ENCODE results near the gene CAMK2D.
"Not testable (repeated sequence)": the region's sequence is repeated elsewhere in the genome, so short reads cannot be mapped to it uniquely, and the experiment has no call there.

CAMK2D gene

GRCh38 chr4:113685157-113685556 is 76.4 kb downstream of the CAMK2D start:
- DNase-seq (ENCODE audit: low read depth in 1 of 2, low spot score in 1 of 2) = not testable (repeated sequence)

- no peak for DNase-seq (ENCODE audit: low read depth in 1 of 2, low spot score in 1 of 2)
Measured at GRCh38 chr4:113684534-113685091, 76.9 kb downstream of the CAMK2D start.

GRCh38 chr4:113682730-113683537 is 78.6 kb downstream of the CAMK2D start:
- DNase-seq (ENCODE audit: low read depth in 1 of 2, low spot score in 1 of 2) = peak; percentile 32 to 58

GRCh38 chr4:113678641-113679040 is 82.9 kb downstream of the CAMK2D start:
- DNase-seq (ENCODE audit: low read depth in 1 of 2, low spot score in 1 of 2) = no peak

GRCh38 chr4:113677325-113677724 is 84.2 kb downstream of the CAMK2D start:
- DNase-seq (ENCODE audit: low read depth in 1 of 2, low spot score in 1 of 2) = no peak

GRCh38 chr4:113675731-113676697 is 85.5 kb downstream of the CAMK2D start:
- DNase-seq (ENCODE audit: low read depth in 1 of 2, low spot score in 1 of 2) = no peak

- no peak for DNase-seq (ENCODE audit: low read depth in 1 of 2, low spot score in 1 of 2)
Measured at GRCh38 chr4:113674733-113675132, 86.8 kb downstream of the CAMK2D start.

GRCh38 chr4:113674251-113674650 is 87.3 kb downstream of the CAMK2D start:
- no peak for DNase-seq (ENCODE audit: low read depth in 1 of 2, low spot score in 1 of 2)

- DNase-seq (ENCODE audit: low read depth in 1 of 2, low spot score in 1 of 2) = no peak
Measured at GRCh38 chr4:113673450-113673849, 88.1 kb downstream of the CAMK2D start.

- no peak for DNase-seq (ENCODE audit: low read depth in 1 of 2, low spot score in 1 of 2)
Measured at GRCh38 chr4:113666386-113667114, 95.0 kb downstream of the CAMK2D start.

- DNase-seq (ENCODE audit: low read depth in 1 of 2, low spot score in 1 of 2) = no peak
Measured at GRCh38 chr4:113665036-113665435, 96.5 kb downstream of the CAMK2D start.

- DNase-seq (ENCODE audit: low read depth in 1 of 2, low spot score in 1 of 2) = no peak
Measured at GRCh38 chr4:113662581-113662980, 99.0 kb downstream of the CAMK2D start.

- DNase-seq (ENCODE audit: low read depth in 1 of 2, low spot score in 1 of 2) = no peak
Measured at GRCh38 chr4:113659127-113659526, 102.4 kb downstream of the CAMK2D start.

- no peak for DNase-seq (ENCODE audit: low read depth in 1 of 2, low spot score in 1 of 2)
Measured at GRCh38 chr4:113657586-113658233, 103.8 kb downstream of the CAMK2D start.

GRCh38 chr4:113653871-113654270 is 107.7 kb downstream of the CAMK2D start:
- DNase-seq (ENCODE audit: low read depth in 1 of 2, low spot score in 1 of 2) = no peak

- no peak for DNase-seq (ENCODE audit: low read depth in 1 of 2, low spot score in 1 of 2)
Measured at GRCh38 chr4:113646442-113646822, 115.1 kb downstream of the CAMK2D start.

- DNase-seq (ENCODE audit: low read depth in 1 of 2, low spot score in 1 of 2) = no peak
Measured at GRCh38 chr4:113645771-113646441, 115.6 kb downstream of the CAMK2D start.

GRCh38 chr4:113645288-113645687 is 116.2 kb downstream of the CAMK2D start:
- DNase-seq (ENCODE audit: low read depth in 1 of 2, low spot score in 1 of 2) = no peak

GRCh38 chr4:113644398-113644797 is 117.1 kb downstream of the CAMK2D start:
- no peak for DNase-seq (ENCODE audit: low read depth in 1 of 2, low spot score in 1 of 2)

GRCh38 chr4:113643505-113643904 is 118.0 kb downstream of the CAMK2D start:
- DNase-seq (ENCODE audit: low read depth in 1 of 2, low spot score in 1 of 2) = no peak

Data from activated T-helper 1 cell treated with anti-CD3 and anti-CD28 coated beads, Interleukin-2, amount 50 U/mL, for 16 hours (primary cell).